HCT116 (cell line): ENCODE measurements around the gene KCTD1. TPM values are rescaled to one million over a fixed set of nuclear protein-coding genes. Genes with fewer than 3 reads are reported as not detected.

Experiments
- ATAC-seq: fragments of 200-7000 bp; cut with Tn5 transposase; 2 replicates; pipeline ENCODE4 v1.9.1; 2020; ENCODE audit warnings: mild to moderate bottlenecking, moderate library complexity
- BruUV-seq: library from RNA; stranded (reverse); fragments of 400-500 nt; replicated peaks from 2 replicates; lab custom pipeline; 2021; lab: Mats Ljungman, UMichigan
- CTCF ChIA-PET: fragments of 300-600 bp; sonication (Branson Sonifier 250); formaldehyde crosslinking; loops from one replicate; lab custom pipeline; 2021; ENCODE audit warnings: antibody characterized with exemption; lab: Charles Lee
- POLR2A ChIA-PET: fragments of 300-600, 350-600 bp; sonication (Branson Sonifier 250); formaldehyde crosslinking; loops from one replicate; lab custom pipeline; 2021; ENCODE audit warnings: antibody characterized with exemption; lab: Charles Lee
- RAD21 ChIA-PET, 2 experiments: fragments of 300-600 bp; sonication (Branson Sonifier 250); formaldehyde crosslinking; loops; one replicate each; lab custom pipeline; 2023; ENCODE audit warnings: low total read pairs in 2 of 2; ENCODE audit not compliant: uncharacterized antibody in 2 of 2, unreplicated experiment in 2 of 2, low non-redundant PET in 1 of 2; lab: Charles Lee
- DNase-seq: peaks from one replicate; pipeline ENCODE4 v3.0.0-alpha.2; 2010; ENCODE audit warnings: low read depth, low spot score
- H2AFZ ChIP-seq: fragments of 200-600 bp; shearing (Covaris generic), sonication (generic); 2 replicates; pipeline ENCODE4 v1.6.1; 2017; ENCODE audit warnings: low read depth, mixed run types, mixed read lengths, antibody characterized with exemption, low read length; ENCODE audit not compliant: poor library complexity, severe bottlenecking
- H3K27ac ChIP-seq: 2 replicates; pipeline ENCODE4 v1.5.1; 2012; ENCODE audit warnings: low read depth, low read length
- H3K27me3 ChIP-seq: fragments of 200-600 bp; sonication (generic); 2 replicates; pipeline ENCODE4 v1.6.1; 2016; ENCODE audit warnings: mixed run types, low read length, mixed read lengths; ENCODE audit not compliant: insufficient read depth
- H3K36me3 ChIP-seq, 2 experiments: fragments of 200-500 bp in 1 of 2; fragments of 200-600 bp in 1 of 2; sonication (Bioruptor generic) in 1 of 2; sonication (generic) in 1 of 2; 2 replicates each; pipeline versions ENCODE4 v1.5.1 to v1.6.1; 2014 to 2016; ENCODE audit warnings: low read length in 2 of 2, inconsistent platforms in 1 of 2, mixed read lengths in 1 of 2, mixed run types in 1 of 2; ENCODE audit not compliant: insufficient read depth in 2 of 2, control insufficient read depth in 1 of 2
- H3K4me1 ChIP-seq, 2 experiments: fragments of 200-600 bp in 1 of 2; sonication (generic) in 1 of 2; 2 replicates each; pipeline versions ENCODE4 v1.5.1 to v1.6.1; 2012 to 2017; ENCODE audit warnings: low read length in 2 of 2, inconsistent platforms in 1 of 2, mild to moderate bottlenecking in 1 of 2, mixed read lengths in 1 of 2, mixed run types in 1 of 2, moderate library complexity in 1 of 2; ENCODE audit not compliant: insufficient read depth in 2 of 2, control insufficient read depth in 1 of 2
- H3K4me2 ChIP-seq: fragments of 200-600 bp; sonication (generic); 2 replicates; pipeline ENCODE4 v1.6.1; 2017; ENCODE audit warnings: mixed run types, low read length, mixed read lengths
- H3K4me3 ChIP-seq, 2 experiments: fragments of 200-600 bp in 1 of 2; sonication (generic) in 1 of 2; replicated peaks in 1 of 2; 2 replicates each; pipeline ENCODE4 v1.5.1; 2011 to 2016; ENCODE audit warnings: low read length in 2 of 2, control low read depth in 1 of 2, low read depth in 1 of 2, mild to moderate bottlenecking in 1 of 2, mixed read lengths in 1 of 2, mixed run types in 1 of 2
- H3K79me2 ChIP-seq: fragments of 200-600 bp; sonication (generic); 2 replicates; pipeline ENCODE4 v1.6.1; 2017; ENCODE audit warnings: mild to moderate bottlenecking, mixed run types, low read length, moderate library complexity, mixed read lengths; ENCODE audit not compliant: insufficient read depth
- H3K9ac ChIP-seq: fragments of 200-600 bp; sonication (generic); 2 replicates; pipeline ENCODE4 v1.6.1; 2016; ENCODE audit warnings: low read length, mixed read lengths
- H3K9me2 ChIP-seq: fragments of 200-600 bp; sonication (generic), shearing (Covaris generic); 2 replicates; pipeline ENCODE4 v1.6.1; 2017; ENCODE audit warnings: mixed run types, mild to moderate bottlenecking, moderate library complexity; ENCODE audit not compliant: insufficient read depth
- H3K9me3 ChIP-seq, 2 experiments: fragments of 200-500 bp in 1 of 2; fragments of 200-600 bp in 1 of 2; sonication (Bioruptor generic) in 1 of 2; sonication (generic) in 1 of 2; 2 replicates each; pipeline ENCODE4 v1.6.1; 2014 to 2017; ENCODE audit warnings: low read length in 2 of 2, mixed read lengths in 2 of 2, inconsistent platforms in 1 of 2, low read depth in 1 of 2, mild to moderate bottlenecking in 1 of 2, mixed run types in 1 of 2, moderate library complexity in 1 of 2; ENCODE audit not compliant: control insufficient read depth in 1 of 2, insufficient read depth in 1 of 2
- H4K20me1 ChIP-seq: fragments of 200-600 bp; sonication (generic), shearing (Covaris generic); 2 replicates; pipeline ENCODE4 v1.6.1; 2017; ENCODE audit warnings: mixed run types, mild to moderate bottlenecking, moderate library complexity; ENCODE audit not compliant: insufficient read depth
- CBX3 ChIP-seq: IDR thresholded peaks from 2 replicates; pipeline ENCODE4 v1.6.1; 2012; ENCODE audit warnings: low read depth
- EGR1 ChIP-seq: IDR thresholded peaks from 2 replicates; pipeline ENCODE4 v1.6.1; 2012; ENCODE audit warnings: low read depth
- ELF1 ChIP-seq: IDR thresholded peaks from 2 replicates; pipeline ENCODE4 v1.6.1; 2012; ENCODE audit warnings: low read depth, borderline replicate concordance
- EZH2 ChIP-seq: fragments of 200-600 bp; sonication (generic); IDR thresholded peaks from 2 replicates; pipeline ENCODE4 v1.6.1; 2017; ENCODE audit warnings: antibody characterized with exemption, mixed run types
- EZH2phosphoT487 ChIP-seq: fragments of 200-600 bp; IDR thresholded peaks from 2 replicates; pipeline ENCODE4 v1.6.1; 2018; ENCODE audit warnings: antibody characterized with exemption, borderline replicate concordance
- JUND ChIP-seq: IDR thresholded peaks from 2 replicates; pipeline ENCODE4 v1.6.1; 2012
- POLR2A ChIP-seq: IDR thresholded peaks from 2 replicates; pipeline ENCODE4 v1.7.0; 2011; ENCODE audit warnings: borderline replicate concordance; ENCODE audit not compliant: insufficient read depth, insufficient read length; ENCODE audit errors: extremely low read depth
- POLR2AphosphoS5 ChIP-seq: IDR thresholded peaks from 2 replicates; pipeline ENCODE4 v1.6.1; 2011; ENCODE audit warnings: mild to moderate bottlenecking, low read depth, low read length, moderate library complexity
- SIN3A ChIP-seq: IDR thresholded peaks from 2 replicates; pipeline ENCODE4 v1.6.1; 2012; ENCODE audit warnings: low read depth
- TCF7L2 ChIP-seq: IDR thresholded peaks from 2 replicates; pipeline ENCODE4 v1.7.0; 2011; ENCODE audit warnings: borderline replicate concordance, inconsistent platforms; ENCODE audit not compliant: insufficient read depth, insufficient read length; ENCODE audit errors: extremely low read depth
- YY1 ChIP-seq: IDR thresholded peaks from 2 replicates; pipeline ENCODE4 v1.6.1; 2011; ENCODE audit warnings: low read length, low read depth, moderate library complexity, mild to moderate bottlenecking; ENCODE audit not compliant: insufficient replicate concordance; ENCODE audit errors: extremely low read depth
- ZNF274 ChIP-seq: fragments of 200-500 bp; sonication (Bioruptor generic); IDR thresholded peaks from 2 replicates; pipeline ENCODE4 v1.6.1; 2014; ENCODE audit warnings: mild to moderate bottlenecking, low read depth, low read length, inconsistent platforms
- intact Hi-C: fragments of 100-400 bp; cut with micrococcal nuclease; formaldehyde crosslinking; loops from 2 replicates; pipeline ENCODE4 v1.10.0; 2022
- total RNA-seq: library from RNA; stranded (reverse); gene quantifications from one replicate; pipeline ENCODE4 v1.2.1, GENCODE V29; 2021; ENCODE audit not compliant: unreplicated experiment
- TF ChIP-seq, protein P1 (sequence below), 3 experiments: fragments of 200-600 bp in 1 of 3; sonication (generic) in 1 of 3; IDR thresholded peaks in 2 of 3; conservative IDR thresholded peaks in 1 of 3; 2 replicates each; pipeline ENCODE4 v1.5.1; 2012 to 2017; ENCODE audit warnings: low read depth in 2 of 3, low read length in 2 of 3, antibody characterized with exemption in 1 of 3, borderline replicate concordance in 1 of 3, control low read depth in 1 of 3, mild to moderate bottlenecking in 1 of 3, mixed read lengths in 1 of 3, mixed run types in 1 of 3, moderate library complexity in 1 of 3; ENCODE audit not compliant: insufficient read depth in 1 of 3
- TF ChIP-seq, protein P2 (sequence below): IDR thresholded peaks from 2 replicates; pipeline ENCODE4 v1.6.1; 2012
- TF ChIP-seq, protein P3 (sequence below): IDR thresholded peaks from 2 replicates; pipeline ENCODE4 v1.6.1; 2012

The KCTD1 gene
- total RNA-seq, 1 experiment from 2014 or later, result 16.8 TPM

DNA sequence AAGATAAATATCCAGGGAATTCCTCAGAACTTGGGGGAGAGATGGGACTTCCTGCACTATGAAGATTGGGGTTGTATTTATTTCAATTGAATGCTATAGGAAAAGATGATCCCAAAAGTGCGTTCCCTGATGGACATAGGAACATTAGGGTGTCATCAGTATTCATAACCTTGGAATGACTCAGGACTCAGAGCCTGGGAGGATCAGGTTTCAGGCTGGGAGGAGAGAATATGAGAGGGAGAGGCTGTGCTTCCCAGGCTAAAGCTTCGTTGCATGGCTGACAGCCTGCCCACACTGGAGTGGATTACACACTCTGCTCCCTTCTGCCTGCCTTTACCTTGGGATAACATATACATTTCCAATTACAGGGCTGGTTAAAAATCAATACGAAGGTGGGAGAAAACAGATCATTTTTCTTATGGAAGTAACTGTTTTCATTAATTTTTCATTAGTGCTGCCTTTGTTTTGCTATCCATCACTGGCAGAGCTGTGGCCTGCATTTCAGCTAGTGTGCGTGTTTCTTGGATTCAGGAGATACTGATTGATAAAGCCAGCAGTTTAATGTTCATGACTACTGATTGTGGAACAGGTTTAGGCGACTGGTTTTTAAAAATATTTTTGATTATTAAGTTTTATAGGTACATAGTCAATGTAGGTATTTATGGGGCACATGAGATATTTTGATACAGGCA lies 118.7 kb downstream of the KCTD1 start (continued):
- TF ChIP-seq, protein P1, sequence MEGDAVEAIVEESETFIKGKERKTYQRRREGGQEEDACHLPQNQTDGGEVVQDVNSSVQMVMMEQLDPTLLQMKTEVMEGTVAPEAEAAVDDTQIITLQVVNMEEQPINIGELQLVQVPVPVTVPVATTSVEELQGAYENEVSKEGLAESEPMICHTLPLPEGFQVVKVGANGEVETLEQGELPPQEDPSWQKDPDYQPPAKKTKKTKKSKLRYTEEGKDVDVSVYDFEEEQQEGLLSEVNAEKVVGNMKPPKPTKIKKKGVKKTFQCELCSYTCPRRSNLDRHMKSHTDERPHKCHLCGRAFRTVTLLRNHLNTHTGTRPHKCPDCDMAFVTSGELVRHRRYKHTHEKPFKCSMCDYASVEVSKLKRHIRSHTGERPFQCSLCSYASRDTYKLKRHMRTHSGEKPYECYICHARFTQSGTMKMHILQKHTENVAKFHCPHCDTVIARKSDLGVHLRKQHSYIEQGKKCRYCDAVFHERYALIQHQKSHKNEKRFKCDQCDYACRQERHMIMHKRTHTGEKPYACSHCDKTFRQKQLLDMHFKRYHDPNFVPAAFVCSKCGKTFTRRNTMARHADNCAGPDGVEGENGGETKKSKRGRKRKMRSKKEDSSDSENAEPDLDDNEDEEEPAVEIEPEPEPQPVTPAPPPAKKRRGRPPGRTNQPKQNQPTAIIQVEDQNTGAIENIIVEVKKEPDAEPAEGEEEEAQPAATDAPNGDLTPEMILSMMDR (IDR thresholded peaks at IDR 0.05 in 2 of 3, conservative IDR thresholded peaks at IDR 0.05 in 1 of 3; ENCODE audit: borderline replicate concordance in 1 of 3, insufficient read depth in 1 of 3, low read depth in 2 of 3, low read length in 2 of 3), result no peak

DNA sequence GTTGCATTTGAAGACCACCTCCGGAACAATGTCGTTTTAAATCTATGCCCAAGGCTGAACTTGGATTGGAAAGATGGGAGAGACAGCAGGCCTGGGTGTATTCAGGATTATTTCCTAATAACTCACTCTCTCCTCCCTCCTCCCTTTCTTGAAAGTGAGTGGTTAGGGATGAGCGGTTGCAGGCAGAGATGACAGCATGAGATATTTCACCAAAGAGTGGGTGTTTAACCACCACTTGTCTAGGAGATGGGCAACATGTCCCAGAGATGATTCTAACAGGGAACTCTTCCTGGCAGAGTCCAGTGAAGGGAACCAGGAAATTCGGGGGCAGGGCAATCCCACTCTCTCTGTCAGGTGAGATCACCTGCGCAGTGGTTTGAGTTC lies 123.2 kb downstream of the KCTD1 start:
- H3K4me2 ChIP-seq, result no peak overlapping the region
- no peak for ATAC-seq
- no peaks in the 10 kb centered on the region for H3K9me3 ChIP-seq
- H3K4me3 ChIP-seq, result no peak overlapping the region
- H4K20me1 ChIP-seq, result no peaks in the 10 kb centered on the region
- no peak overlapping the region for H3K9ac ChIP-seq
- no TSS peak for BruUV-seq
- no peak for DNase-seq
- H3K79me2 ChIP-seq, result no peaks in the 10 kb centered on the region
- H3K9me2 ChIP-seq, result no peaks in the 10 kb centered on the region
- intact Hi-C loops, result loop anchor here (5.0 kb wide), 1 partner anchor 122 kb away; the partner anchor contains the start of gene KCTD1
- CTCF ChIA-PET, result no interaction called here
- peaks cover 7 to 13% of the 10 kb centered on the region in 2 experiments; a peak in 3 of 4 replicates for H3K4me1 ChIP-seq
- no peak overlapping the region for H2AFZ ChIP-seq
- H3K27me3 ChIP-seq, result no peaks in the 10 kb centered on the region
- no peak for TF ChIP-seq CBX3
- no peak for TF ChIP-seq ZNF274
- no peak for TF ChIP-seq JUND
- no peak for TF ChIP-seq TCF7L2
- TF ChIP-seq YY1, result no peak
- no peak for TF ChIP-seq EGR1
- TF ChIP-seq POLR2AphosphoS5, result no peak
- TF ChIP-seq, protein P2, sequence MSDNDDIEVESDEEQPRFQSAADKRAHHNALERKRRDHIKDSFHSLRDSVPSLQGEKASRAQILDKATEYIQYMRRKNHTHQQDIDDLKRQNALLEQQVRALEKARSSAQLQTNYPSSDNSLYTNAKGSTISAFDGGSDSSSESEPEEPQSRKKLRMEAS, result no peak
- no peak for TF ChIP-seq ELF1
- TF ChIP-seq POLR2A, result no peak
- TF ChIP-seq EZH2, result no peak
- TF ChIP-seq, protein P3, sequence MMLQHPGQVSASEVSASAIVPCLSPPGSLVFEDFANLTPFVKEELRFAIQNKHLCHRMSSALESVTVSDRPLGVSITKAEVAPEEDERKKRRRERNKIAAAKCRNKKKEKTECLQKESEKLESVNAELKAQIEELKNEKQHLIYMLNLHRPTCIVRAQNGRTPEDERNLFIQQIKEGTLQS, result no peak
- TF ChIP-seq EZH2phosphoT487, result no peak
- TF ChIP-seq SIN3A, result no peak
- TF ChIP-seq, all 23 proteins: peak for 0
- ChIA-PET POLR2A (no interaction called here), RAD21 (no interaction called here)
- no peak overlapping the region for H3K27ac ChIP-seq
- no peaks in the 10 kb centered on the region for H3K36me3 ChIP-seq
